Subcutaneous adipose tissue (tissue), 4 donors: ENCODE measurements around the gene KAZN. TPM values are rescaled to one million over a fixed set of nuclear protein-coding genes. Genes with fewer than 3 reads are reported as not detected.

Experiments used
- CTCF ChIP-seq: fragments of 450-650 bp; IDR thresholded peaks from one replicate; pipeline ENCODE4 v1.5.1; 2016; ENCODE audit warnings: low read depth, mild to moderate bottlenecking, control low read depth, antibody characterized with exemption, moderate library complexity
- total RNA-seq, 4 donors: library from RNA; depleted of rRNA; stranded (reverse); fragments of >200 nt; gene quantifications; one replicate each; pipeline ENCODE4 v1.1.0, GENCODE V29; 2016

Gene KAZN
- total RNA-seq, 4 donors from 2014 or later, result 7.5 to 22.2 (median 10.4) TPM

DNA sequence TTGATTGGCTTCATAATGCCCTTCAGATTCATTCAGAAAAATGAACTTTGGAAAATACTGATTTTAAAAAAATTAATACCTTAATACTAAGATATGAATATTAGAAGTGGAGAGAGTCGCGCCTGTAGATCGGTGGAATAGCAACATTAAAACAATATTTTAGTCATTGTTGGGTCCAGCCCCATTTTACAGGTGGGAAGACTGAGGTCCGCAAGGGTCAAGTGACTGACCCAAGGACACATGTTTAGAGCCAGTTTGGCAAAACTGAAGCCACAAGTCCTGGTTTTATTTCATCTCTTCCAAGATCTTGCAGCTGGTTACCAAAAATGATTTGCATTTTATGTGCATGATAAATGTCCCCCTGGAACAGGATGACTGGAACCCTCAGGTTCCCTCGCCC is 441.4 kb downstream of the KAZN start:
- no peak for TF ChIP-seq CTCF

GRCh38 chr1:15042866-15043265 is 444.4 kb downstream of the KAZN start:
- no peak for TF ChIP-seq CTCF

DNA sequence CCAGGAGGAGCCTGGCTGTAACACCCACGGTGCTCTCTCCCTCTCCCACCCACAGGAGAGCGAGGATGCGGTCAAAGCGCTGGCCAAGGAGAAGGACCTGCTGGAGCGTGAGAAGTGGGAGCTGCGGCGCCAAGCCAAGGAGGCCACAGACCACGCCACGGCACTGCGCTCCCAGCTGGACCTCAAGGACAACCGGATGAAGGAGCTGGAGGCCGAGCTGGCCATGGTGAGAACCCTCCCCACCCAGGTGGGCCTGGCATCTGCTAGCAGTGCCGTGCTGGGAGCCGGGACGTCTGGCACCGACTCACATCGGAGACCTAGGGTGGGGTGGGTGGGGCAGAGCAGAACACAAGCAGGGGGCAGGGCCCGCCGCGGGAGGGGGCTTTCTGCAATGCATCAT is 445.4 kb downstream of the KAZN start:
- TF ChIP-seq CTCF, result no peak

DNA sequence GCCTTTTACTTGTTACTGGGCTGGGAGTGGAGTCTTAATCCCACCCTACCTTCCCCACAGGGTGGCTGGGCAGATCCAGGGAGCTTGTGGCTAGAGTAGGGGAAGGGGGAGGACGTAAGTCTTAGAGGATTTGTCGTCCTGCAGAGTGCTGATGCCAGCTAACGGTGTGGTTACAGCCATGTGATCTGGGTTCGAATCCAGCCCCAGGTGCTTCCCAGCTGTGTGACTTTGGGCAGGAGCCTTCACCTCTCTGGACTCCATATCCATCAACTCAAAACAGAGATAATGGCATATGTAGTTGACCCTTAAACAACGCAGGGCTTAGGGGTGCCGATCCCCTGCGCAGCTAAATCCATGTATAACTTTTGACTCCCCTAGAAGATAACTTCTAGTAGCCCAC is 446.6 kb downstream of the KAZN start:
- TF ChIP-seq CTCF, result no peak

- no peak for TF ChIP-seq CTCF
Observed at GRCh38 chr1:15046487-15047165, 448.1 kb downstream of the KAZN start.

DNA sequence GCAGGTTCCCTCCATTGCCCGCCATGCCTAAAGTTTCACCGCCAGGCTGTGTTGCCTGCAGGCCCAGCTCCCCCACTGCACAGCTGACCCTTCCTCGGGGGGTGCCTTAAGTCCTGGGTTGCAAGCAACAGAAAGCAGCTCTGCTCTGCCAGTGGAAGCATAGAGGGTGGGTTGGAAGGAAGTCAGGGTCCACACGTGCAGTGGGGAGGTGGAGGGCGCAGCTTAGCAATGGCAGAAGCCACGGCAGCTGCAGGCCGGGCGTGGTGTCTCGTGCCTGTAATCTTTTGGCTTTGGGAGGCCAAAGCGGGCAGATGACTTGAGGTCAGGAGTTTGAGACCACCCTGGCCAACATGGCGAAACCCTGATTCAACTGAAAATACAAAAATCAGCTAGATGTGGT is 448.8 kb downstream of the KAZN start:
- no peak for TF ChIP-seq CTCF

DNA sequence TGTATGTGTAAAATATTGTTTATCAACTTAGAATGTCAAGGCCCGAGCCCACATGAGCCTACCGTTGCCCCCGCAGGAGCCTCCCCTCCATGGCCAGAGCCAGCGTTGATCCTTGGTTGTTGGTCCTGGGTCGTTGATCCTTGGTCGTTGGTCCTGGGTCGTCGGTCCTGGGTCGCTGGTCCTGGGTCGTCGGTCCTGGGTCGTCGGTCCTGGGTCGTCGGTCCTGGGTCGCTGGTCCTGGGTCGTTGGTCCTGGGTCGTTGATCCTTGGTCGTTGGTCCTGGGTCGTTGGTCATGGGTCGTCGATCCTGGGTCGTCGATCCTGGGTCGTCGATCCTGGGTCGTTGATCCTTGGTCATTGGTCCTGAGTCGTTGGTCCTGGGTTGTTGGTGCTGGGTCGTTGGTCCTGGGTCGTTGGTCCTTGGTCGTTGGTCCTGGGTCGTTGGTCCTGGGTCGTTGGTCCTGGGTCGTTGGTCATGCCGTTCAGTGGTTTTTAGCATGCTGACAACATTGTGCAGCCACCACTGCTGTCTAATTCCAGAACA is 450.0 kb downstream of the KAZN start:
- TF ChIP-seq CTCF, result no peak
